Measurements from ENCODE around the gene PON1. TPM values are rescaled to one million over a fixed set of nuclear protein-coding genes. Genes with fewer than 3 reads are reported as not detected.

PON1 gene
- total and polyA plus RNA-seq, 2 experiments from 2014 or later: 0.51 TPM; not detected in 1

GRCh38 chr7:95279417-95279816, 44.9 kb downstream of the PON1 start:
- no peak for TF ChIP-seq CTCF (IDR thresholded peaks at IDR 0.05; ENCODE audit: low read depth, low read length)
- no peak overlapping the region for H3K4me3 ChIP-seq
- no peaks in the 10 kb centered on the region for H3K9me3 ChIP-seq (ENCODE audit: low read depth)
- no peaks in the 10 kb centered on the region for H3K4me1 ChIP-seq (ENCODE audit: low read depth)
- H3K36me3 ChIP-seq: no peaks in the 10 kb centered on the region
- no peaks in the 10 kb centered on the region for H3K27me3 ChIP-seq
- DNase-seq (ENCODE audit: low read depth in 1 of 2, low spot score in 1 of 2): no peak
- H3K27ac ChIP-seq: no peak overlapping the region

GRCh38 chr7:95276114-95276513, 48.2 kb downstream of the PON1 start:
- no peaks in the 10 kb centered on the region for H3K9me3 ChIP-seq (ENCODE audit: low read depth)
- no peaks in the 10 kb centered on the region for H3K27me3 ChIP-seq
- no peak overlapping the region for H3K27ac ChIP-seq
- no peak for DNase-seq (ENCODE audit: low read depth in 1 of 2, low spot score in 1 of 2)
- H3K4me3 ChIP-seq: no peak overlapping the region
- no peak for TF ChIP-seq CTCF (IDR thresholded peaks at IDR 0.05; ENCODE audit: low read depth, low read length)
- H3K4me1 ChIP-seq (ENCODE audit: low read depth): no peaks in the 10 kb centered on the region
- H3K36me3 ChIP-seq: no peaks in the 10 kb centered on the region

- no peaks in the 10 kb centered on the region for H3K27me3 ChIP-seq
- TF ChIP-seq CTCF (IDR thresholded peaks at IDR 0.05; ENCODE audit: low read depth, low read length): no peak
- H3K36me3 ChIP-seq: no peaks in the 10 kb centered on the region
- H3K4me1 ChIP-seq (ENCODE audit: low read depth): no peaks in the 10 kb centered on the region
- no peaks in the 10 kb centered on the region for H3K9me3 ChIP-seq (ENCODE audit: low read depth)
- H3K4me3 ChIP-seq: no peak overlapping the region
- no peak overlapping the region for H3K27ac ChIP-seq
- no peak for DNase-seq (ENCODE audit: low read depth in 1 of 2, low spot score in 1 of 2)
These were observed 54.7 kb downstream of the PON1 start for GRCh38 chr7:95269640-95270039.

DNA sequence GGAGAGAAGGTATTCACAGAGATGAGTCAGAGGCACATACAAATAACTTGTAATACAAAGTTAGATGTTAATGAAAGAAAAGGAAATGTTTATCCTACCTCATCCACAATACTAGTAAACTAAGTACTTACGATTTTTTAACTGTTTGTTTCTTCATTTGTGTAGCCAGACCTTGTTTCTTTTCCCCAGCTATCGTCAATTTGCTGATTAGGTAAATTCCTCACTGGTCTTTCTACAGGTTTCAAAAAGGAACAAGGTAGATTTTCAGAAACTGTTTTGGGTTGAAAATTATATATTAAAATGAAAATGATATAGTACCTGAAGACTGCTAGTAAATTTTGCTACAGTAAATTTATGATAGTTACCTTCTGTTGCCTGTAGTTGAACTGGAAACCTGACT, 56.6 kb downstream of the PON1 start:
- DNase-seq (ENCODE audit: low read depth in 1 of 2, low spot score in 1 of 2): no peak
- Histone ChIP-seq H3K36me3 (no peaks in the 10 kb centered on the region), H3K4me1 (ENCODE audit: low read depth) (no peaks in the 10 kb centered on the region), H3K27me3 (no peaks in the 10 kb centered on the region), H3K9me3 (ENCODE audit: low read depth) (no peaks in the 10 kb centered on the region), H3K27ac (no peak overlapping the region), H3K4me3 (no peak overlapping the region)
- no peak for TF ChIP-seq CTCF (IDR thresholded peaks at IDR 0.05; ENCODE audit: low read depth, low read length)

- Histone ChIP-seq H3K4me1 (ENCODE audit: low read depth) (no peaks in the 10 kb centered on the region), H3K36me3 (no peaks in the 10 kb centered on the region), H3K4me3 (no peak overlapping the region), H3K27me3 (no peaks in the 10 kb centered on the region), H3K27ac (no peak overlapping the region), H3K9me3 (ENCODE audit: low read depth) (no peaks in the 10 kb centered on the region)
- no peak for TF ChIP-seq CTCF (IDR thresholded peaks at IDR 0.05; ENCODE audit: low read depth, low read length)
- no peak for DNase-seq (ENCODE audit: low read depth in 1 of 2, low spot score in 1 of 2)
These were observed 58.7 kb downstream of the PON1 start for GRCh38 chr7:95265634-95266033.

DNA sequence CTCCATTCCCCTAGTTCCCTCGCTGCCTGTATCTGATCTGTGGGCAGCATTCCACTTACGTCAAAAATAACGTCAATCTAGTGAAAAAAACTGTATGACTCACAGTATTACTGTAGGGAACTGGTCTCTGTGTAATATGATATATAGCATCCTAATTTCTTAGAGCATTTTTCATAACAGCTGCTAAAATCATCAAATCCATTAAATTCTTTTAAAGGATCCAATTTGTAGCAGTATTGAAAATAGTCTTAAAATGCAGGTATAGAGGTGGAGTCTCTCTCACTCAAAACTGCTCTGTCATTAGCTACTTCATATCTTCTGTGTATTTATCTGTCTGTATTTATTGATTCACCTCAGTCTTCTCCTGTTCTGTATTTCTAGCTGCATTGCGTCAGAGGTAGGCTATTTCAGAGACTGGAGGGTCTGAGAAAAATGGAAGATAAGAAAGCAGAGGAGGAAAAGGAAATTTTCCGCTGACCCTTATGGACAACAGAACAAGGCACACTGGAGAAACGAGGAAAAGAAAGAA, 59.9 kb downstream of the PON1 start:
- no peaks in the 10 kb centered on the region for H3K9me3 ChIP-seq (ENCODE audit: low read depth)
- no peaks in the 10 kb centered on the region for H3K27me3 ChIP-seq
- no peak overlapping the region for H3K27ac ChIP-seq
- TF ChIP-seq CTCF (IDR thresholded peaks at IDR 0.05; ENCODE audit: low read depth, low read length): no peak
- H3K4me3 ChIP-seq: no peak overlapping the region
- no peaks in the 10 kb centered on the region for H3K36me3 ChIP-seq
- no peaks in the 10 kb centered on the region for H3K4me1 ChIP-seq (ENCODE audit: low read depth)
- DNase-seq (ENCODE audit: low read depth in 1 of 2, low spot score in 1 of 2): peak in 1 of 2 donors; percentile 84

Data from cardiac muscle cell (in vitro differentiated cells and primary cell).